Adrenal gland (tissue), 12 donors: ENCODE measurements around the gene JUP. TPM values are rescaled to one million over a fixed set of nuclear protein-coding genes. Genes with fewer than 3 reads are reported as not detected.

Experiments used
- DNase-seq, 7 donors: peaks; one replicate each; pipeline ENCODE4 v3.0.0-alpha.2; 2019 to 2020
- H3K27ac ChIP-seq, 5 donors: fragments of 200-600 bp; sonication (generic) in 4 of 5; 1 replicate in 3 of 5; 2 replicates in 2 of 5; pipeline versions ENCODE4 v1.5.1 to v1.8.0; 2016 to 2020; ENCODE audit warnings: mild to moderate bottlenecking in 1 of 5
- H3K27me3 ChIP-seq: fragments of 200-600 bp; 2 replicates; pipeline ENCODE4 v1.8.0; 2021
- H3K36me3 ChIP-seq, 2 donors: fragments of 200-600 bp; replicated peaks in 1 of 2; 1 replicate in 1 of 2; 2 replicates in 1 of 2; pipeline versions ENCODE4 v1.5.1 to v1.8.0; 2018 to 2022
- H3K4me1 ChIP-seq, 2 donors: fragments of 200-600 bp; replicated peaks in 1 of 2; 1 replicate in 1 of 2; 2 replicates in 1 of 2; pipeline versions ENCODE4 v1.5.1 to v1.8.0; 2018 to 2021
- H3K4me3 ChIP-seq, 4 donors: fragments of 200-600 bp; sonication (generic) in 3 of 4; one replicate each; pipeline ENCODE4 v1.5.1; 2016 to 2018
- H3K9me3 ChIP-seq, 3 donors: fragments of 200-600 bp; sonication (generic) in 1 of 3; replicated peaks in 1 of 3; 1 replicate in 2 of 3; 2 replicates in 1 of 3; pipeline versions ENCODE4 v1.5.1 to v1.8.0; 2016 to 2021
- POLR2A ChIP-seq, 2 donors: fragments of 450-650 bp; IDR thresholded peaks; one replicate each; pipeline ENCODE4 v1.6.1; 2017; ENCODE audit warnings: antibody characterized with exemption in 2 of 2, mild to moderate bottlenecking in 2 of 2, moderate library complexity in 1 of 2
- WGBS, 4 donors: extraction: QIAGEN DNeasy Blood & Tissue Kit in 2 of 4; methylation state at CpG; one replicate each; pipeline versions ENCODE4 v1.1.5 to v1.1.7; 2013 to 2017; 5-methylcytosine and 5-hydroxymethylcytosine counted together
- intact Hi-C, 2 donors: fragments of 100-400 bp; cut with DNase I; formaldehyde crosslinking; loops; one replicate each; pipeline versions ENCODE4 v1.14.1 to v1.15.0; 2022 to 2023
- polyA plus RNA-seq, 3 donors: library from polyadenylated mRNA; stranded (reverse); fragments of 200-250 nt in 2 of 3; fragments of 350-450 nt in 1 of 3; fragmentation: Illumina TruSeq in 1 of 3; extraction: RNeasy Lipid Tissue Mini Kit (QIAGEN cat#74804) in 1 of 3; gene quantifications; one replicate each; pipeline ENCODE4 v1.2.3, GENCODE V29; 2013 to 2014
- total RNA-seq, 9 donors: library from RNA; depleted of rRNA in 4 of 9; stranded (reverse); fragments of >200 nt in 4 of 9; fragments of 120-200 nt in 1 of 9; fragmentation: NEBNext Ultra II Directional in 1 of 9; extraction: Animal tissue kit (Norgen Biotek cat#: 25700) in 1 of 9; gene quantifications; one replicate each; pipeline versions ENCODE4 v1.1.0 to v1.2.4, GENCODE V29; 2013 to 2023
- TF ChIP-seq, protein P1 (sequence below), 6 experiments: fragments of 450-650 bp in 4 of 6; fragments of 200-600 bp in 2 of 6; sonication (generic) in 1 of 6; IDR thresholded peaks; 1 replicate in 5 of 6; 2 replicates in 1 of 6; pipeline versions ENCODE4 v1.5.1 to v1.8.0; 2016 to 2021; ENCODE audit warnings: antibody characterized with exemption in 6 of 6, mild to moderate bottlenecking in 2 of 6, moderate library complexity in 1 of 6
- donor health status: healthy with polysubstance abuse.
- donor health status: Bipolar disorder and iron deficiency.
- donor health status: DM: yes; HTN: yes; CAD: no.
- donor health status: DM: no; HTN: no; CAD: no.
- donor health status: DM: no; HTN: no; CAD: no.
- donor health status: DM: yes; HTN: yes; CAD: no.

Gene JUP
- total and polyA plus RNA-seq, 12 donors: 4.9 to 81.3 (median 29.6) TPM

DNA sequence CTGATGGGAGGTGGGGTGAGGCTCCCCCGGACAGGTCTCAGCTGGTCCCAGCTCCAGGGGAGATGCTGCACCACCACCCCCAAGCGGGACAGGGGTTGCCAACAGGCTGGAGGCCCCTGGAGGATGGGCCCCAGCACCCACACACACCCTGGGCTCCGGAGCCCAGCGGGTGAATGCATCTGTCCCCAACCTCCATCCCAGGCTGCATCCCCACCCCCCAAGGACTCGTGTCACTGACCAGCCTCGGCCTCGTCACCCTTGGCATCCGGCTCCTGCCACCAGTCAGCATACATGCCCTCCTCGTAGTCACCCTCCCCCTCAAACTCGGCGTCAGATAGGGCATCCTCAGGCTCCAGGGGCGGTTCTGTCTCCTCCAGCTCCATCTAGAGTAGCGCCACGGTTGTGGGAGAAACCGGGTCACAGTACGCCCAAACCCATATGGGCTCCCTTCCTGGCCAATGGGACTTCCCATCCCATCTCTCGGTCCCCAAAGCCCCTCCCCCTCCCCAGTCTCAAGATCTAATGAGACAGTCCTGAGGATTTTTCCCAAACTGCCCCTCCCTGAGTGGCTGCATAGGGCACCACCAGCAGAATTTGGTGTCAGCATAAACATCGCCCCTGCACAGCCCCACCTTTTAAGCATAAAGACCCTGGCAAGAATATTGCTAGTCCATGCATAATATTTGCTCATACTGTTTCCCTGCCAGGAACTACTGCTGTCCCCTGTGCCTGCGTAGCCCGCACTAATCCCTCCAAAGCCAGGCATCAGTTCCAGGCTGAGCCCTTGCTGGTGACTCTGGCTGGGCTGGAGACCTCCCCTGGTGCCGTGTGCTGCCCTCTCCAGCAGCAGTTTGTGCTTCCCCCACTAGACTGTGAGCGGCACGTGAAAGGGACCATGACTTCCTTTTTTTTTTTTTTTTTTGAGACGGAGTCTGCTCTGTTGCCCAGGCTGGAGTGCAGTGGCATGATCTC is 16.8 kb upstream of the JUP start:
- Histone ChIP-seq H3K36me3 (no peaks in the 10 kb centered on the region), H3K4me1 (peaks cover 0 to 9% of the 10 kb centered on the region in 2 donors), H3K27ac (no peak overlapping the region), H3K27me3 (no peaks in the 10 kb centered on the region), H3K9me3 (no peaks in the 10 kb centered on the region), H3K4me3 (no peak overlapping the region)
- 69 to 80% (median 74%) methylated on average over 17 to 24 of the region's 24 CpGs for WGBS, 4 donors
- intact Hi-C loops: loop anchor here in 1 of 2 donors (2.0 to 10.0 kb wide), 2 partner anchors 67 to 151 kb away; no protein-coding TSS in a partner anchor
- no peak for DNase-seq
- TF ChIP-seq, protein P1, sequence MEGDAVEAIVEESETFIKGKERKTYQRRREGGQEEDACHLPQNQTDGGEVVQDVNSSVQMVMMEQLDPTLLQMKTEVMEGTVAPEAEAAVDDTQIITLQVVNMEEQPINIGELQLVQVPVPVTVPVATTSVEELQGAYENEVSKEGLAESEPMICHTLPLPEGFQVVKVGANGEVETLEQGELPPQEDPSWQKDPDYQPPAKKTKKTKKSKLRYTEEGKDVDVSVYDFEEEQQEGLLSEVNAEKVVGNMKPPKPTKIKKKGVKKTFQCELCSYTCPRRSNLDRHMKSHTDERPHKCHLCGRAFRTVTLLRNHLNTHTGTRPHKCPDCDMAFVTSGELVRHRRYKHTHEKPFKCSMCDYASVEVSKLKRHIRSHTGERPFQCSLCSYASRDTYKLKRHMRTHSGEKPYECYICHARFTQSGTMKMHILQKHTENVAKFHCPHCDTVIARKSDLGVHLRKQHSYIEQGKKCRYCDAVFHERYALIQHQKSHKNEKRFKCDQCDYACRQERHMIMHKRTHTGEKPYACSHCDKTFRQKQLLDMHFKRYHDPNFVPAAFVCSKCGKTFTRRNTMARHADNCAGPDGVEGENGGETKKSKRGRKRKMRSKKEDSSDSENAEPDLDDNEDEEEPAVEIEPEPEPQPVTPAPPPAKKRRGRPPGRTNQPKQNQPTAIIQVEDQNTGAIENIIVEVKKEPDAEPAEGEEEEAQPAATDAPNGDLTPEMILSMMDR (IDR thresholded peaks at IDR 0.05): no peak
- no peak for TF ChIP-seq POLR2A (IDR thresholded peaks at IDR 0.05)

GRCh38 chr17:41801374-41802271 is 15.1 kb upstream of the JUP start:
- peak overlapping the region in 1 of 5 donors; percentile 40 for H3K27ac ChIP-seq

DNA sequence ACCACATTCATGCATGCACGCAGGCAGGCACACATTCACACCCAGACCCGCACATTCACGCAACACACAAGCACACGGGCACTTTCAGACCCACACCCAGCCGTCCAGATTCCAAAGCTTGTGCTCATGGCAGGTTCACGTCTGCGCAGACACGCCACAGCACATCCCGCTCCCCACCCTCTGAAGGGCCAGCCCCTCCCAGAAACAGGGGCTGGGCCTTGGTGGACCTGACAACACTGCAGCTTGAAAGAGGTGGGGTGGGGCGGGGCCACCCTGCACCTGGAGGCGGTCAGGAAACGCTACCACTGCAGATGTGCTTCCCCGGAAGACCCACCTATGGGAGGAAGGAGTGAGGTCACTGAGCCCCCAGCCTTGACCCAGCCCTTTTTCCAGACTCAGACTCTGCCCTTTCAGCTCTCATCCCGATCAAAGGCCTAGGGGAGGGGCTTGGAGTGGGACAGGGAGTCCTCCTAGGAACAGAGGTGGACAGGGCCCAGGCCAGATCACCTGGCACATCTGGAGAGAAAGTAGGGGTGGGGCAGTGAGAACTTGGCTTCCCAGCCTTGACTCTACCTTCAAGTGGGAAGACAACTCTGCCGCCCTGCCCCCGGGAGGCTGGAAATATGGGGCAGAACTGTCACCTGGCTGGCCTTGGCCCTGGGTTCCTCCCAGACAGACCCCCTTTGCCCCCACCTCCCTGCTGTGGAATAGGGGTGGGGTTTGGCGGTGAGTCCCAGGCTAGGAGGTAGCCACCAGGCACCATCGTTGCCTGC is 14.3 kb upstream of the JUP start:
- no peak for DNase-seq
- H3K4me1 ChIP-seq: peaks cover 0 to 9% of the 10 kb centered on the region in 2 donors
- peak overlapping the region in 1 of 5 donors; percentile 40 for H3K27ac ChIP-seq
- 34 to 44% (median 40%) methylated on average over 13 to 18 of the region's 18 CpGs for WGBS, 4 donors
- TF ChIP-seq POLR2A (IDR thresholded peaks at IDR 0.05): no peak
- TF ChIP-seq, protein P1 (IDR thresholded peaks at IDR 0.05): no peak
- H3K4me3 ChIP-seq: no peak overlapping the region
- no peaks in the 10 kb centered on the region for H3K9me3 ChIP-seq
- H3K36me3 ChIP-seq: no peaks in the 10 kb centered on the region
- H3K27me3 ChIP-seq: no peaks in the 10 kb centered on the region
- intact Hi-C loops: loop anchor here (2.0 to 10.0 kb wide), 2 partner anchors 62 to 154 kb away; no protein-coding TSS in a partner anchor

More at GRCh38 chr17:41801374-41802271, 15.1 kb upstream of the JUP start:
- Histone ChIP-seq H3K27me3 (no peaks in the 10 kb centered on the region), H3K9me3 (no peaks in the 10 kb centered on the region), H3K36me3 (no peaks in the 10 kb centered on the region), H3K4me3 (no peak overlapping the region), H3K4me1 (peaks cover 0 to 9% of the 10 kb centered on the region in 2 donors)
- TF ChIP-seq, protein P1 (IDR thresholded peaks at IDR 0.05): peak; percentile 88 to 98 (median 96)
- TF ChIP-seq POLR2A (IDR thresholded peaks at IDR 0.05): no peak
- peak; percentile 63 to 91 (median 80) for DNase-seq
- WGBS, 4 donors: 11 to 15% (median 12%) methylated on average over 9 to 14 of the region's 14 CpGs
- intact Hi-C loops: loop anchor here (2.0 to 10.0 kb wide), 3 partner anchors 63 to 153 kb away; no protein-coding TSS in a partner anchor
